Stimulated activated CD4-positive, alpha-beta T cell treated with anti-CD3 and anti-CD28 coated beads, TNF-alpha, amount 100 ng/mL, for 24 hours (primary cell): ENCODE results near the gene AMPD3.

Experiments
- DNase-seq, 3 experiments: peaks; one replicate each; pipeline ENCODE4 v3.0.0-alpha.2; 2020; ENCODE audit warnings: low read depth in 3 of 3

The AMPD3 gene

DNA sequence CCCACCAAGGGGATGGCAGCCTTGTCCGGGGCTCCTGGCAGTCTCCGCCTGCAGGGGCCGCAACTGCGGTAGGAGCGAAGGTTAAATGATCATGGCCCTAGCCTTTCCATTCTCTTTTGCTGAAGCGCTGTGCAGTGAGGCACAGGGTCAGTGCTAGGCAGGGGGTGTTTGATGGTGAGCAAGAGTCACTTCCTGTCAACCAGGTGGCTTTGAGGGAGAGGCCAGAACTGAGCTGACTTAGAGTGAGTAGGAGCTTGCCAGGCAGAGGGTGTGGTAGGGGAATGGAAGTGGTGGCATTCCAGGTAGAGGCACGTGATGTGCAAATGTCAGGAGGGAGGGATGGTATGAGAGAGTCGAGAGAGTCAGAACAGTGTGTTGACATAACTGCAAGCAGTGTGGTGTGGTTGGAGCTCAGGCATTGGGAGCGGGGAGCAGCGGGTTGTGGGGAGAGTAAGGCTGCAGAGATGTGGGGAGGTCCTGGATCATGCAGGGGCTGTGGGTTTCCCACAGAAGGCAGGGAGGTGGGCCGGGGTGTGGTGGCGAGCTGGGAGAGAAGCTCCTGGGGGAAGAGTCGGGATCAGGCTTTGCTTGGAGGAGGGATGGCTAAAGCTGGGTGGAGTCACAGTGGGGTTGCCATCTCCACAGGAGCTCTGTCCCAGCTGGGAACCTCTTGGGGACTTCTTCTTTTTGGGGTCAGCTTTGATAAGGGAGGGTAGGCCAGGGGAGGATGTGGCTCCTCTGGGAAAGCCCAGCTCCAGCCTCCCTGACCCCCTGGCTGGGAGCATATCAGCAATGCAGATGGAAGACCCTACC is 33.3 kb downstream of the AMPD3 start:
- DNase-seq: no peak

DNA sequence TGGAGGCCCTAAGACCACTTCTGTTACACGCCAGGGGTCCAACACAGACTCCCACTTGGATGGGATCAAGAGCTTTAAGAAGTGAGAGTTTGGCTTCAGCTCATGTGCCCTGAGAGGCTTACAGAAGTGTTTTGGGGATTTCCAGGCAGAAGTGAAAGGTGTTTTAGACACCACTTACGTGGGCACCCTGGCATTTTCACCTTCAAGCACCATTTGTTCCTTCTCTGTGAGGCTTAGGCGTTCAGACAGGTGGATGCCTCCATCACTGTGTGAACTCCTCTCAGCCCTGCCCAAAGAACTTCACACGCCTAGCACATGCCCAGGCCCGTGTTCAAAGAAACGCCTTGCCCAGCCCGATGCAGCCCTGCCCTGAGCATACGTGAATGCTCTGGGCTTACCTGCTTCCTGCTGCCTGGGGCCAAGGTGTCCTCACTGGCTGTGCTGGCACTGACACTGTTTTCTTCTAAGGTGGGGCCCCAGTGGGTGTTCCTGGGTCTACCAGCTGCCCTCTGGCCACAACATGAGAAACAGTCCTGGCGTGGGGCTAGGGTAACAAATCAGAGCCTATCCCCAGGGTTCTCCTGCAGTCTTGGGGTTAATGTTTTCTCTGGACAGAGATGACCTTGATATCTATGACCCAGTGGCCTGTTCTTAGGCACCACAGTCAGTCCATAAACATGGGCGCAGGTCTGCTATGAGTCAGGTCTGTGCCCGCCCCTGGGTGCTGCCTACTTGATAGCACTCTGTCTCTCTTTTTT is 34.0 kb downstream of the AMPD3 start:
- DNase-seq: no peak

DNA sequence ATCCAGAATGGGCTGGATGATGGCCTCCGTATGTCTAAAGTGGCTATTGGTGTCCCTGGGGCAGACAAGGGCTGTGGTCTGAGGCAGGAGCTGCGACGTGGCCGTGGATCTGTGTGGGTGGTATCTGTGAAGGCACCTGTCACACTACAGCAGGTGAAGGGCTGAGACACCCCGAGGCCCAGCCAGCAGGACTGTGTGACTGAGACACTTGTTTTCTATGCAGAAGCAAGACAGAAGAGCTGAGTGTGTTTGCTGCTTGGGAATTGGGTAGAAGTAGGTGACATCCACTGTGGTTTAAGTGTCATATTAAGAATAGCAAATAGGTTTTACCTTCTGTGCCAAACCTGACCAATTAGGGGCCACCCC is 35.0 kb downstream of the AMPD3 start:
- no peak for DNase-seq

GRCh38 chr11:10490398-10491241 is 35.6 kb downstream of the AMPD3 start:
- no peak for DNase-seq

DNA sequence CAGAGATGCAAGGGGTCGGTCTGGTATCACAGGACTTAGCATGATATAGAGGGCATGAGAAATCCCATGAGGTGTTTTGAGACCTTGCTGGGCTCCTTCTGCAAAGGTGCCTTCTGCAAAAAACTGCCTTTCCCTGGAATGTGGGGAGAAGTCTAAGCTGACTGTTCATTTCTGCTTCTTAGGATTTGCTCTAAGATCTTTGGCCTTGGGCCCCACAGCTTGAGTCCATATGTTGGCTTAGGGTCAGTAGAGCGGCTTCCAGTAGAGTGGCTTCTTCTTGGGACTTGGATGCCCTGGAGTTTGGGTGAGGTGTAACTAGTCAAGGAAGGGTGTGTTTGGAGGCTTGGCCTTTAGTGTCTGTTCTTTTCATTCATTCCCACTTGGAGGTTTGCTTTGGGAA is 37.0 kb downstream of the AMPD3 start:
- DNase-seq: no peak

- DNase-seq: no peak
Measured at GRCh38 chr11:10493041-10493663, 38.1 kb downstream of the AMPD3 start.

GRCh38 chr11:10494636-10495463 is 39.8 kb downstream of the AMPD3 start:
- no peak for DNase-seq

GRCh38 chr11:10495464-10495786 is 40.4 kb downstream of the AMPD3 start:
- no peak for DNase-seq

- no peak for DNase-seq
Measured at GRCh38 chr11:10496296-10496936, 41.4 kb downstream of the AMPD3 start.

- no peak for DNase-seq
Measured at GRCh38 chr11:10497371-10498021, 42.4 kb downstream of the AMPD3 start.

GRCh38 chr11:10498022-10498400 is 42.9 kb downstream of the AMPD3 start:
- DNase-seq: no peak

DNA sequence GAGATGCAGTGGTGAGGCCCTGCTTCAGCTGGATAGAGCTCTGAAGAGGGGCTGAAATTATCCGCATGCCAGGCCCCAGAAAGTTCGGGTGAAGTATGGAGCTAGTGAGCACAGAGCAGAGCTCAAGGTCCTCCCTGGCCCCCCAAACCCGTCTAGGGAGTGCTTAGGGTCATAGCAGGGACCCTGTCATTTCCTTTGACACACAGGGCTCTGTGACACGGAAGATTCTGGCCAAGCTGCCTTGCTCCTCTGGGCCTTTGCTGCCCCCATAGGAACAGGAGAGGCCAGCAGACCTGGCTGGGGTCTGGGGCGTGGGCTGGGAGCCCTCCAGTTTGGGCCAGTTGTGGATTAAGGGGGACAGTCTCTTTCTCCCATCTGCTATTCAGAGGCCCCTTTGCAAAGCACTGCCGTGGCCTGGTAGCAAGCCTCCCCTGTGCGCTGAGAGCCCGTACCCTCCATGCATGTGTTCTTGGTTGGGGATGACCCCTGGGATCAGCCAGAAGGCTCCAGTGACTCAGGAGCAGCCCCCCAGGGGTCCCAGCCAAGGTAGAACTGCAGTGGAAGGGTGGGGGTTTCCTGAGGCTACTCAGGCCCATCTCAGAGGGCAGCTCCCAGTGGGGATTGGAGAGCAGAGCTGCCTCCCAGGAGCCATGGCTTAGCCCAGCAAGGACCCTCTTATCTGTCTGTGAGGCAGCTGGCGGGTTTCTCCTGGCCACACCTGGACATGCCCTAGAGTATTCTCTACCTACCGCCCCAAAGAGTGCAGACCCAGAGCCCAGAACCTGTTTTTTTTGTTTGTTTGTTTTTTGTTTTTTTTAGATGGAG is 43.6 kb downstream of the AMPD3 start:
- no peak for DNase-seq

DNA sequence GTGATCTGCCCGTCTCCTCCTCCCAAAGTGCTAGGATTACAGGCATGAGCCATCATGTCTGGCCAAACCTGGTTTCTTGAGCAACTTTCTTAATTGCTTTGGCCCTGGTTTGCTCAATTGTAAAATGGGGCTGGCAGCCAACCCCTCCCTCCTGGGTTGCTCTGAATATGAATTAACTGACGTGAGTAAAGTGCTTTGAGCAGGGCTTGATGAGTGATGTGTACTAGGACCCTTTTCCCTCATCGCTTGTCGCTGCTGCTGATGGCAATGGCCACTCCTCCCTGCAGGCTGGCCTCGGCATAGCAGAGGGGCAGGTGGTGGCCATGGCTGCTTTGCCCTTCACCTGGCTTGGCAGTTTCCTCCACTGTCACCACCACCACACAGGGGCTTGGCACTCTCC is 44.4 kb downstream of the AMPD3 start:
- DNase-seq: no peak

DNA sequence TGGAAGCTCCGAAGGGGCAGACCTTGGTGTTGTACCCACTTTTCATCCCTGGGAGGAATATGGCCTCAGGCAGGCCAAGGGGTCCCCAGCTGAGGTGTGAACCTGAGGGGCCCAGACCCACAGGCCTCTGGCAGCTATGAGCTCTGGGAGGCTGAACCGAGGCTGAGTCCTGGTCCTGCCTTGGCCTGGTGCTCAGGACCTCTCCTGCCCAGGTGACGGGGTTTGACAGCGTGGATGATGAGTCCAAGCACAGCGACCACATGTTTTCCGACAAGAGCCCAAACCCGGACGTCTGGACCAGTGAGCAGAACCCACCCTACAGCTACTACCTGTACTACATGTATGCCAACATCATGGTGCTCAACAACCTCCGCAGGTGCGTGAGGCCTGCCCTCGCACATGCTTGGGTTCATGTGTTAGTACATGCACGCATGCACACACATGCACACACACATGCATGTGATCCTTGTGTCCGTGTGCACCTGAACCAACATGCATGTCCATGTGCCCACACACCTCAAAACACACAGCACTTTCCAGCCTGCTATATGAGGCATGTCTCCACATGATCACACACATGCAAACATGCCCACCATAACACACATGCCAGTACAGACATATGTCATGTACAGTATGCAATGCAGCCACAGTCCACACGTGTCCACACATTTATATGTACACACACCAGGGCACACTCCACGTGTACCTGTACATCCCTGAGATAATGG is 45.0 kb downstream of the AMPD3 start:
- DNase-seq: no peak

GRCh38 chr11:10500757-10501684 is 46.0 kb downstream of the AMPD3 start:
- no peak for DNase-seq

DNA sequence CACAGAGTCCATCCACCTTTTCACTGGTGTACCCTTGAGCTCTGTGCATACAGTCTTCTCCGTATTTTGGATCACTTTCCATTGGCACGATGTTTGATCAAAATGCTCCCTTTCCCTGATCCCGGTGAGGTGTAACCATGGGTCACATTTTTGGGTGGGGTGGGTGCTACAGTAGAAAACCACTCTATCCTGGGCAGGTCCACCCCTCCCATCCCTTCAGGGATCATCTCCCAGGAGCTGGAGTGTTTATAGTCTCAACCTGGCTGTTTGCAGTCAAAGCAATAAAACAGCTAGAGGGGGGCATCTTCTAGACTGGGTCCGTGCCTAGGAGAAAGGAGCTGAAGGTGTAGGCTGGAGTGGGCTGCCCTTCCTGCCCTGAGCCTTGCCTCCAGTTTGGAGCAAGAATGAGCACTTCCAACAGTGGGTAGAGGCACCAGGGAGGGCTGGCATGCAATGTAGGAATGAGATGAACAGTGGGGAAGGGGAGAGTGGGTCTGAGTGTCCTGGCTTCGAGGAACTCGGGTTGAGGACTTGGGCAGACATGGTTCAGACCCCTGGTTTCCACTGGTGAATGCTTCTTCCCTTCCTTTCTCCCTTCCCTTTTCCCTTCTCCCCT is 47.1 kb downstream of the AMPD3 start:
- DNase-seq: no peak

- no peak for DNase-seq
Measured at GRCh38 chr11:10502770-10503169, 47.7 kb downstream of the AMPD3 start.
